H1 (cell line): Measurements from ENCODE around the gene CNST. TPM values are rescaled to one million over a fixed set of nuclear protein-coding genes. Genes with fewer than 3 reads are reported as not detected.

ENCODE experiments used
- CTCF ChIA-PET: fragments of 300-600 bp; sonication (Branson Sonifier 250); formaldehyde crosslinking; loops from one replicate; lab custom pipeline; 2021; ENCODE audit not compliant: partially characterized antibody; lab: Charles Lee
- POLR2A ChIA-PET: fragments of 300-600 bp; sonication (Branson Sonifier 250); formaldehyde crosslinking; loops from one replicate; lab custom pipeline; 2021; ENCODE audit warnings: inconsistent platforms; ENCODE audit not compliant: partially characterized antibody; lab: Charles Lee
- DNase-seq, 2 experiments: peaks; one replicate each; pipeline versions ENCODE4 v3.0.0 to v3.0.0-alpha.2; 2010 to 2022; ENCODE audit warnings: low spot score in 2 of 2, low read depth in 1 of 2, mixed read lengths in 1 of 2
- FAIRE-seq: peaks from 2 replicates; lab custom pipeline; 2011; peaks lifted over from hg19 to GRCh38; lab: Jason Lieb, UNC
- H2AFZ ChIP-seq: 2 replicates; pipeline ENCODE4 v1.8.1; 2012; ENCODE audit warnings: low read length, inconsistent platforms
- H2AK5ac ChIP-seq: 2 replicates; pipeline ENCODE4 v1.6.1; 2013; ENCODE audit warnings: low read depth, low read length
- H2BK120ac ChIP-seq: replicated peaks from 2 replicates; pipeline ENCODE3; 2013; ENCODE audit warnings: low read depth, low read length, inconsistent platforms
- H2BK12ac ChIP-seq: 2 replicates; pipeline ENCODE4 v1.6.1; 2013; ENCODE audit warnings: low read depth, low read length
- H2BK15ac ChIP-seq: 2 replicates; pipeline ENCODE4 v1.6.1; 2013; ENCODE audit warnings: low read length
- H2BK20ac ChIP-seq: 2 replicates; pipeline ENCODE4 v1.6.1; 2013; ENCODE audit warnings: low read length
- H2BK5ac ChIP-seq: 2 replicates; pipeline ENCODE4 v1.6.1; 2013; ENCODE audit warnings: low read depth, low read length
- H3K14ac ChIP-seq: 2 replicates; pipeline ENCODE4 v1.6.1; 2013; ENCODE audit warnings: inconsistent platforms; ENCODE audit not compliant: insufficient read length
- H3K18ac ChIP-seq: 2 replicates; pipeline ENCODE4 v1.6.1; 2013; ENCODE audit warnings: low read length; ENCODE audit errors: extremely low read depth
- H3K23ac ChIP-seq: 2 replicates; pipeline ENCODE4 v1.6.1; 2013; ENCODE audit warnings: inconsistent platforms; ENCODE audit not compliant: insufficient read length
- H3K23me2 ChIP-seq: 2 replicates; pipeline ENCODE4 v1.6.1; 2013; ENCODE audit warnings: low read depth, low read length
- H3K27ac ChIP-seq: 2 replicates; pipeline ENCODE4 v1.6.1; 2011; ENCODE audit warnings: low read depth, low read length, inconsistent platforms
- H3K27me3 ChIP-seq, 4 experiments: replicated peaks in 1 of 4; 1 replicate in 1 of 4; 2 replicates in 3 of 4; pipeline versions ENCODE4 v1.6.1 to v1.8.1; 2011 to 2013; ENCODE audit warnings: low read length in 3 of 4, mild to moderate bottlenecking in 3 of 4, inconsistent platforms in 2 of 4, mixed read lengths in 2 of 4, moderate library complexity in 1 of 4; ENCODE audit not compliant: control insufficient read depth in 3 of 4, insufficient read depth in 3 of 4; ENCODE audit errors: extremely low read depth in 1 of 4
- H3K36me3 ChIP-seq, 4 experiments: 2 replicates each; pipeline versions ENCODE4 v1.6.1 to v1.8.1; 2011 to 2013; ENCODE audit warnings: mild to moderate bottlenecking in 4 of 4, low read length in 3 of 4, moderate library complexity in 2 of 4, control low read depth in 1 of 4, inconsistent platforms in 1 of 4; ENCODE audit not compliant: insufficient read depth in 4 of 4, control insufficient read depth in 2 of 4
- H3K4ac ChIP-seq: replicated peaks from 2 replicates; pipeline ENCODE3; 2013; ENCODE audit warnings: low read length, low read depth, mixed read lengths, inconsistent platforms; ENCODE audit not compliant: insufficient read length
- H3K4me1 ChIP-seq, 4 experiments: replicated peaks in 1 of 4; 1 replicate in 1 of 4; 2 replicates in 3 of 4; pipeline versions ENCODE4 v1.6.1 to v1.8.1; 2011 to 2013; ENCODE audit warnings: low read length in 3 of 4, inconsistent platforms in 2 of 4, mixed read lengths in 1 of 4; ENCODE audit not compliant: insufficient read depth in 4 of 4, control insufficient read depth in 3 of 4
- H3K4me2 ChIP-seq, 2 experiments: 2 replicates each; pipeline versions ENCODE4 v1.6.1 to v1.8.1; 2011 to 2013; ENCODE audit warnings: low read depth in 2 of 2, low read length in 2 of 2, control low read depth in 1 of 2, inconsistent platforms in 1 of 2, mild to moderate bottlenecking in 1 of 2; ENCODE audit not compliant: insufficient read depth in 1 of 2
- H3K4me3 ChIP-seq, 4 experiments: fragments of 200-600, 300-600 bp in 1 of 4; sonication (generic), shearing (Covaris generic), sonication (Bioruptor Twin) in 1 of 4; 2 replicates each; pipeline versions ENCODE4 v1.5.1 to v1.8.1; 2011 to 2016; ENCODE audit warnings: low read length in 4 of 4, low read depth in 3 of 4, control low read depth in 2 of 4, inconsistent platforms in 2 of 4, mild to moderate bottlenecking in 2 of 4, mixed read lengths in 1 of 4, moderate library complexity in 1 of 4; ENCODE audit not compliant: insufficient read depth in 2 of 4; ENCODE audit errors: extremely low read depth in 1 of 4
- H3K56ac ChIP-seq: replicated peaks from 2 replicates; pipeline ENCODE3; 2013; ENCODE audit warnings: low read depth, mild to moderate bottlenecking, mixed read lengths, low read length, inconsistent platforms; ENCODE audit not compliant: insufficient read length
- H3K79me1 ChIP-seq: 2 replicates; pipeline ENCODE4 v1.6.1; 2013; ENCODE audit warnings: low read depth, low read length, control low read depth
- H3K79me2 ChIP-seq, 2 experiments: 2 replicates each; pipeline versions ENCODE4 v1.6.1 to v1.8.1; 2012 to 2013; ENCODE audit warnings: low read length in 2 of 2, mild to moderate bottlenecking in 2 of 2, inconsistent platforms in 1 of 2; ENCODE audit not compliant: insufficient read depth in 2 of 2, control insufficient read depth in 1 of 2
- H3K9ac ChIP-seq, 4 experiments: replicated peaks in 1 of 4; 1 replicate in 1 of 4; 2 replicates in 3 of 4; pipeline versions ENCODE4 v1.6.1 to v1.8.1; 2011 to 2013; ENCODE audit warnings: low read depth in 3 of 4, low read length in 3 of 4, control low read depth in 2 of 4, mild to moderate bottlenecking in 2 of 4, moderate library complexity in 2 of 4, inconsistent platforms in 1 of 4; ENCODE audit errors: extremely low read depth in 1 of 4
- H3K9me3 ChIP-seq, 2 experiments: 2 replicates each; pipeline versions ENCODE4 v1.6.1 to v1.8.1; 2012 to 2013; ENCODE audit warnings: mild to moderate bottlenecking in 2 of 2, moderate library complexity in 2 of 2, control low read depth in 1 of 2, inconsistent platforms in 1 of 2, low read depth in 1 of 2, low read length in 1 of 2, mixed read lengths in 1 of 2; ENCODE audit not compliant: insufficient read depth in 2 of 2
- H4K20me1 ChIP-seq, 2 experiments: replicated peaks in 1 of 2; 2 replicates each; pipeline versions ENCODE3 to v1.8.1; 2011 to 2013; ENCODE audit warnings: inconsistent platforms in 2 of 2, low read length in 2 of 2, mild to moderate bottlenecking in 1 of 2; ENCODE audit not compliant: insufficient read depth in 2 of 2, control insufficient read depth in 1 of 2
- H4K5ac ChIP-seq: 2 replicates; pipeline ENCODE4 v1.6.1; 2013; ENCODE audit warnings: low read length, low read depth, mixed read lengths, inconsistent platforms; ENCODE audit not compliant: insufficient read length
- H4K8ac ChIP-seq: 2 replicates; pipeline ENCODE4 v1.8.0; 2013; ENCODE audit warnings: mild to moderate bottlenecking, moderate library complexity, low read length, inconsistent platforms; ENCODE audit not compliant: insufficient read depth; ENCODE audit errors: extremely low read depth
- H4K91ac ChIP-seq: replicated peaks from 2 replicates; pipeline ENCODE3; 2013; ENCODE audit warnings: low read length, mixed read lengths, inconsistent platforms; ENCODE audit not compliant: insufficient read length
- ASH2L ChIP-seq: fragments of 200-600, 300-600 bp; sonication (generic); IDR thresholded peaks from one replicate; pipeline ENCODE4 v1.7.1; 2017; ENCODE audit warnings: low read length
- BACH1 ChIP-seq: IDR thresholded peaks from 2 replicates; pipeline ENCODE4 v1.6.1; 2012; ENCODE audit warnings: low read length, improper control_type of control experiment
- RBBP5 ChIP-seq: IDR thresholded peaks from 2 replicates; pipeline ENCODE4 v1.7.1; 2012; ENCODE audit warnings: low read depth, mild to moderate bottlenecking, inconsistent platforms, low read length, moderate library complexity, borderline replicate concordance
- SP4 ChIP-seq: IDR thresholded peaks from 2 replicates; pipeline ENCODE4 v1.6.1; 2012; ENCODE audit warnings: low read length, inconsistent platforms
- SRF ChIP-seq: IDR thresholded peaks from 2 replicates; pipeline ENCODE4 v1.6.1; 2011; ENCODE audit warnings: mild to moderate bottlenecking, low read depth, low read length, moderate library complexity
- WGBS, 2 experiments: shearing (Covaris generic) in 1 of 2; methylation state at CpG; one replicate each; pipeline versions ENCODE4 v1.1.6 to v1.1.7; 2013 to 2015; ENCODE audit warnings: low lambda C conversion rate in 2 of 2, mixed read lengths in 2 of 2, inconsistent platforms in 1 of 2, low coverage in 1 of 2, missing lambda C conversion rate in 1 of 2; ENCODE audit not compliant: insufficient replicate concordance in 2 of 2, insufficient coverage in 1 of 2, insufficient read length in 1 of 2; ENCODE audit errors: extremely low coverage in 1 of 2, missing lambda C conversion rate in 1 of 2; 5-methylcytosine and 5-hydroxymethylcytosine counted together
- polyA plus RNA-seq, 7 experiments: library from polyadenylated mRNA; depleted of rRNA in 3 of 7; stranded (reverse) in 5 of 7; unstranded in 2 of 7; fragments of >200 nt in 5 of 7; fragments of 200-250 nt in 2 of 7; gene quantifications; 1 replicate in 5 of 7; 2 replicates in 1 of 7; 4 replicates in 1 of 7; pipeline versions ENCODE4 v1.2.1 to v1.2.3, GENCODE V29; 2011 to 2013; ENCODE audit warnings: missing spikeins in 2 of 7, mixed read lengths in 2 of 7
- total RNA-seq: library from RNA; stranded (reverse); fragmentation: NEBNext Ultra II Directional; extraction: Animal tissue kit (Norgen Biotek cat#: 25700); gene quantifications from 2 replicates; pipeline ENCODE4 v1.2.1, GENCODE V29; 2021

Gene CNST
- total and polyA plus RNA-seq, 2 of the 8 experiments (the other 6 are each of a cell fraction or from before 2014, with no cell fraction given): 5.3 to 21.3 TPM

DNA sequence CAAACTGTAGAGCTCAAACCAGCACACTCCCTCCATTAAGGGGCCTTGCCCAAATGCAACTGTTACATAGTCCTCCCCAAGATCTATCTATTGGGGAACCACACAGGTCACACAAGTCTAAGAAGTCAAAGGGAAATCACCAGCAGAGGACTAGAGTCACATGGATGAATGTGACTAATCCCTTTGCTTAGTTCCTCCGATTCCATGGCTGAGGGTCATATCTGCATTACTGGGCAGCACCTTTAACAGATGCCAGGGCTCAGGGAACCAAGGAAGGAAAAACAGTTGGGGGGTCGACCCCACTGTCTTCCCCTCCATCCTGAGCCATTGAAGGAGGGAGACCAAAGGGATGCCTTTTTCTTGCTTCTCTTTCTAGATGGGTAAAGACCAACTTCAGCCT is 35.8 kb upstream of the CNST start:
- Histone ChIP-seq H2BK5ac (no peak overlapping the region), H3K27ac (no peak overlapping the region), H3K23ac (no peak overlapping the region), H3K4ac (no peak overlapping the region), H2BK15ac (no peak overlapping the region), H2BK12ac (no peak overlapping the region), H3K4me3 (no peak overlapping the region), H3K79me2 (no peaks in the 10 kb centered on the region), H3K14ac (no peak overlapping the region), H3K4me1 (no peaks in the 10 kb centered on the region), H3K56ac (no peak overlapping the region), H2AFZ (no peak overlapping the region), H3K27me3 (no peaks in the 10 kb centered on the region), H3K9me3 (peaks cover 9 to 10% of the 10 kb centered on the region in 2 experiments), H2AK5ac (no peak overlapping the region), H3K18ac (no peak overlapping the region), H3K23me2 (no peaks in the 10 kb centered on the region), H3K4me2 (no peak overlapping the region), H2BK120ac (no peak overlapping the region), H3K9ac (no peak overlapping the region), H4K91ac (no peak overlapping the region), H4K20me1 (no peaks in the 10 kb centered on the region), H3K36me3 (no peaks in the 10 kb centered on the region), H4K5ac (no peak overlapping the region), H2BK20ac (no peak overlapping the region), H3K79me1 (no peaks in the 10 kb centered on the region), H4K8ac (no peak overlapping the region)
- 64% methylated on average over 2 of the region's 2 CpGs; no CpG with 5 or more reads in 1 of the 2 experiments for WGBS, 2 experiments
- FAIRE-seq (no peak), DNase-seq (no peak)
- ChIA-PET POLR2A (no interaction called here), CTCF (interaction anchor here (0.6 to 0.8 kb wide), 2 partner anchors 9 to 39 kb away, joined by 3 read pairs; no protein-coding TSS in a partner anchor)
- no peak for TF ChIP-seq RBBP5
- no peak for TF ChIP-seq BACH1
- TF ChIP-seq SP4: no peak
- no peak for TF ChIP-seq SRF
- TF ChIP-seq ASH2L: no peak
